ENCODE measurements around the gene NFATC2. TPM values are rescaled to one million over a fixed set of nuclear protein-coding genes. Genes with fewer than 3 reads are reported as not detected.
A peak's percentile ranks its signal among the peaks of the same experiment; 100 is the strongest.

NFATC2 gene
- total RNA-seq (ENCODE audit: low replicate concordance): 4.8 and 9.5 TPM in 2 replicates
- long read RNA-seq, partial matches to known transcripts: 0 of 3 reads
- long read RNA-seq, other reads (novel, unspliced or antisense): 3 of 3 reads

DNA sequence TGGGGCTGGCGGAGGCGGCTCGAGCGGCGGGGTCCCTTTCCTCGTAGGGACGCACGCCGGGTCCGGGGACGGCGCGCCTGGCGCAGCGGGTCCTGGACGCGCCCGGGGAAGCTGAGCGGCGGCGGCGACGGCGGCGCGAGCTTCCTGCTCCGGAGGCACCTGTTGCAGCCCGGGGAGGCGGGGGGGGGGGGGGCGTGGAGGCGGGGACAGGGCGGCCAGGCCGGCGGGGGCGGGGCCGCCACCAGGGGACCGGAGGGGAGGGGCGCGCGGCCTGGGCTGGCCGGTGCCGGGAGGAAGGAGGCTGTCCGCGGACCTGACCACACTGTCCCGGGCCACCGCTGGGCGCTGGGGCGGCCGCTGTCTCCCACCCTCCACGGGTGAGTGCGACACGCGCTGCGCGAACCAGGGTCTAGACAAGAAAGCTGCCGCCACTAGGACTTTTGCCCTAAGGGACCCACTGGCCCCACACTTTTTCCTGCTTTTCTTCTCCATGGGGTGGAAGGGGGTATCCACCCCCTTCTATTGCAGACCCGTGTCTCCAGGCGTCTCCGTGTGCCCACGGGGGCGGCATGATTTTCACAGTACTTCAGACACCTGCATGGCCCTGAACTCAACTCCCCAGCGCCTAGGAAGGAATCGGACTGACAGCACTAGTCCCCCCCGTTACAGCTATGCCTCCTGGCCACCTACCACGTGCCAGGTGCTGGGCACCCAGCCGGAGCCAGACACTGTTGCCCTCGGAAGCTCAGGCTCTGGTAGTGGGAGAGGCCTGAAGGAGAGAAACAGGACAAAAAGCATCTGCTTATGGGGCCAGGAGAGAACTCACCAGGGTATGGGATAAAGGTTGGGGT, at the start of gene NFATC2:
Gene NFATC2 (minus strand): TSS at position 149 of the 851 bp plus-strand sequence. CDS start 220 bp downstream, outside the sequence.
- H3K27me3 Mint-ChIP-seq: peaks cover 47% of the 10 kb centered on the region
- H3K4me1 Mint-ChIP-seq (ENCODE audit: unreplicated experiment): peaks cover 14% of the 10 kb centered on the region
- H3K4me3 Mint-ChIP-seq: peak within 1 kb of the TSS; percentile 83

DNA sequence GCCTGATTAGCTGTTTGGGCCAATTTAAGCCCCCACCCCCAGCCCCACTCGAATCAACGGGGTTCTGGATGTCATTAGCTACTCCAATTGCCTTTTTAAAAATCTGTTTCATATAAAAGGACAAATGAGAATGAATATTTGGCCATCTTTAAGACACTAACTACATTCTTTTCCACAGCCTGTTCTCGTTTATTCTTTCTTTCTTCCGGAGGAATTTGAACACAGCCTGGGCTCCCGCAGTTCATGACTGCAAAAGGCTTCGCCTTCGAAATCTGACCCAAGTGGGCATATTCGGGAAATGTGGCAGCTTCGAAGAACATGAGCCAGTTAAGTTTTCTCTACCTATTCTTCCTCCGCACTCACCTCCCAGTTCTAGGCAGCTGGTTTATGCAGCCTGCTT, 49.4 kb upstream of the NFATC2 start:
- H3K27me3 Mint-ChIP-seq: no peaks in the 10 kb centered on the region
- no peak for DNase-seq (ENCODE audit: extremely low spot score, unreplicated experiment)
- no peak overlapping the region for H3K4me3 Mint-ChIP-seq
- H3K36me3 Mint-ChIP-seq: peaks cover 3% of the 10 kb centered on the region
- no peaks in the 10 kb centered on the region for H3K9me3 Mint-ChIP-seq
- no peak overlapping the region for H3K27ac Mint-ChIP-seq
- no peak for TF ChIP-seq CTCF (conservative IDR thresholded peaks at IDR 0.05)
- peaks cover 33% of the 10 kb centered on the region for H3K4me1 Mint-ChIP-seq (ENCODE audit: unreplicated experiment)

More for the DNA sequence above, at the start of gene NFATC2:
- Mint-ChIP-seq H3K9me3 (peaks cover 7% of the 10 kb centered on the region), H3K27ac (peak within 1 kb of the TSS; percentile 87), H3K36me3 (peaks cover 4% of the 10 kb centered on the region)
- DNase-seq (ENCODE audit: extremely low spot score, unreplicated experiment): no peak
- TF ChIP-seq CTCF (conservative IDR thresholded peaks at IDR 0.05): no peak

GRCh38 chr20:51588762-51589161, 46.2 kb upstream of the NFATC2 start:
- peaks cover 16% of the 10 kb centered on the region for H3K4me1 Mint-ChIP-seq (ENCODE audit: unreplicated experiment)
- H3K4me3 Mint-ChIP-seq: no peak overlapping the region
- H3K27me3 Mint-ChIP-seq: no peaks in the 10 kb centered on the region
- no peaks in the 10 kb centered on the region for H3K9me3 Mint-ChIP-seq
- TF ChIP-seq CTCF (conservative IDR thresholded peaks at IDR 0.05): no peak
- H3K36me3 Mint-ChIP-seq: no peaks in the 10 kb centered on the region
- no peak for DNase-seq (ENCODE audit: extremely low spot score, unreplicated experiment)
- no peak overlapping the region for H3K27ac Mint-ChIP-seq

GRCh38 chr20:51587145-51587544, 44.6 kb upstream of the NFATC2 start:
- H3K36me3 Mint-ChIP-seq: no peaks in the 10 kb centered on the region
- H3K4me1 Mint-ChIP-seq (ENCODE audit: unreplicated experiment): peaks cover 9% of the 10 kb centered on the region
- TF ChIP-seq CTCF (conservative IDR thresholded peaks at IDR 0.05): no peak
- H3K27ac Mint-ChIP-seq: no peak overlapping the region
- no peaks in the 10 kb centered on the region for H3K27me3 Mint-ChIP-seq
- DNase-seq (ENCODE audit: extremely low spot score, unreplicated experiment): no peak
- H3K9me3 Mint-ChIP-seq: no peaks in the 10 kb centered on the region
- no peak overlapping the region for H3K4me3 Mint-ChIP-seq

- no peaks in the 10 kb centered on the region for H3K9me3 Mint-ChIP-seq
- peaks cover 4% of the 10 kb centered on the region for H3K4me1 Mint-ChIP-seq (ENCODE audit: unreplicated experiment)
- H3K27ac Mint-ChIP-seq: no peak overlapping the region
- H3K27me3 Mint-ChIP-seq: no peaks in the 10 kb centered on the region
- no peaks in the 10 kb centered on the region for H3K36me3 Mint-ChIP-seq
- H3K4me3 Mint-ChIP-seq: no peak overlapping the region
- TF ChIP-seq CTCF (conservative IDR thresholded peaks at IDR 0.05): no peak
- DNase-seq (ENCODE audit: extremely low spot score, unreplicated experiment): no peak
Observed at GRCh38 chr20:51586005-51586440, 43.5 kb upstream of the NFATC2 start.
